Inflammatory macrophage (primary cell): Measurements from ENCODE around the gene ACTN1.
"Not testable (repeated sequence)": the region's sequence is repeated elsewhere in the genome, so short reads cannot be mapped to it uniquely, and the experiment has no call there.

Experiments used
- DNase-seq, 2 donors: peaks; one replicate each; pipeline ENCODE4 v3.0.0-alpha.2; 2020 to 2022

The ACTN1 gene

GRCh38 chr14:68986225-68986624, 7.1 kb upstream of the ACTN1 start:
- DNase-seq: no peak

- no peak for DNase-seq
These were observed 5.6 kb upstream of the ACTN1 start for GRCh38 chr14:68984686-68985085.

- no peak for DNase-seq
These were observed 4.1 kb upstream of the ACTN1 start for GRCh38 chr14:68983191-68983590.

GRCh38 chr14:68982581-68982980, 3.5 kb upstream of the ACTN1 start:
- no peak for DNase-seq

- no peak for DNase-seq
These were observed 2.5 kb upstream of the ACTN1 start for GRCh38 chr14:68981539-68981976.

GRCh38 chr14:68981139-68981538, 2.0 kb upstream of the ACTN1 start:
- DNase-seq: no peak

- DNase-seq: peak in 1 of 2 donors; percentile 39
These were observed 785 bp upstream of the ACTN1 start for GRCh38 chr14:68979722-68980451.

GRCh38 chr14:68978172-68978911, 760 bp downstream of the ACTN1 start:
- peak; percentile 13 to 60 for DNase-seq

GRCh38 chr14:68977718-68978171, 1.4 kb downstream of the ACTN1 start:
- DNase-seq: peak; percentile 23 to 45

GRCh38 chr14:68977180-68977717, 1.9 kb downstream of the ACTN1 start:
- peak; percentile 41 to 66 for DNase-seq

GRCh38 chr14:68976160-68977067, 2.7 kb downstream of the ACTN1 start:
- DNase-seq: peak; percentile 31 to 44

- no peak for DNase-seq
These were observed 3.4 kb downstream of the ACTN1 start for GRCh38 chr14:68975667-68976066.

- DNase-seq: no peak
These were observed 4.2 kb downstream of the ACTN1 start for GRCh38 chr14:68974759-68975347.

- DNase-seq: no peak
These were observed 5.5 kb downstream of the ACTN1 start for GRCh38 chr14:68973639-68974038.

- DNase-seq: not testable (repeated sequence)
These were observed 5.9 kb downstream of the ACTN1 start for GRCh38 chr14:68973219-68973565.

- DNase-seq: no peak
These were observed 6.4 kb downstream of the ACTN1 start for GRCh38 chr14:68972507-68973218.

GRCh38 chr14:68971411-68972035, 7.6 kb downstream of the ACTN1 start:
- DNase-seq: no peak

GRCh38 chr14:68970736-68971135, 8.4 kb downstream of the ACTN1 start:
- DNase-seq: no peak

- DNase-seq: no peak
These were observed 9.0 kb downstream of the ACTN1 start for GRCh38 chr14:68970038-68970612.

GRCh38 chr14:68969278-68970033, 9.6 kb downstream of the ACTN1 start:
- no peak for DNase-seq
